Common myeloid progenitor, CD34-positive (primary cell): ENCODE measurements around the gene CCDC190. TPM values are rescaled to one million over a fixed set of nuclear protein-coding genes. Genes with fewer than 3 reads are reported as not detected.

ENCODE experiments used
- CTCF ChIA-PET: fragments of 350-600 bp; sonication (Branson Sonifier 250); formaldehyde crosslinking; loops from one replicate; lab custom pipeline; 2021; ENCODE audit warnings: antibody characterized with exemption; lab: Charles Lee
- POLR2A ChIA-PET: fragments of 350-600 bp; sonication (Branson Sonifier 250); formaldehyde crosslinking; loops from one replicate; lab custom pipeline; 2021; ENCODE audit warnings: antibody characterized with exemption; lab: Charles Lee
- DNase-seq, 3 donors: peaks; one replicate each; pipeline versions ENCODE4 v3.0.0 to v3.0.0-alpha.2; 2013
- H3K27ac ChIP-seq, 2 experiments: 1 replicate in 1 of 2; 2 replicates in 1 of 2; pipeline ENCODE4 v1.7.0; 2013; ENCODE audit warnings: inconsistent platforms in 2 of 2, low read length in 2 of 2, mild to moderate bottlenecking in 2 of 2, low read depth in 1 of 2, moderate library complexity in 1 of 2; ENCODE audit not compliant: severe bottlenecking in 2 of 2, insufficient read depth in 1 of 2, poor library complexity in 1 of 2
- H3K27me3 ChIP-seq, 5 experiments: replicated peaks in 2 of 5; 1 replicate in 3 of 5; 2 replicates in 2 of 5; pipeline versions ENCODE4 v1.6.1 to v1.7.0; 2013; ENCODE audit warnings: low read length in 4 of 5, mild to moderate bottlenecking in 2 of 5, moderate library complexity in 2 of 5, inconsistent platforms in 1 of 5; ENCODE audit not compliant: insufficient read depth in 5 of 5, control insufficient read depth in 4 of 5
- H3K36me3 ChIP-seq, 4 experiments: 1 replicate in 2 of 4; 2 replicates in 2 of 4; pipeline versions ENCODE4 v1.6.1 to v1.7.0; 2013; ENCODE audit warnings: low read length in 3 of 4, control low read depth in 1 of 4, mild to moderate bottlenecking in 1 of 4; ENCODE audit not compliant: control insufficient read depth in 4 of 4, insufficient read depth in 4 of 4
- H3K4me1 ChIP-seq, 4 experiments: 1 replicate in 3 of 4; 2 replicates in 1 of 4; pipeline versions ENCODE4 v1.6.1 to v1.7.1; 2013; ENCODE audit warnings: low read length in 3 of 4, mild to moderate bottlenecking in 3 of 4, control low read depth in 1 of 4, inconsistent platforms in 1 of 4, moderate library complexity in 1 of 4; ENCODE audit not compliant: control insufficient read depth in 4 of 4, insufficient read depth in 4 of 4; ENCODE audit errors: control extremely low read depth in 1 of 4
- H3K4me3 ChIP-seq, 7 experiments: 1 replicate in 4 of 7; 2 replicates in 3 of 7; pipeline versions ENCODE4 v1.5.1 to v1.7.0; 2013; ENCODE audit warnings: mild to moderate bottlenecking in 7 of 7, low read length in 6 of 7, moderate library complexity in 6 of 7, inconsistent platforms in 2 of 7, low read depth in 2 of 7, control low read depth in 1 of 7; ENCODE audit not compliant: insufficient read depth in 4 of 7, control insufficient read depth in 1 of 7; ENCODE audit errors: extremely low read depth in 1 of 7
- H3K9me3 ChIP-seq, 5 experiments: 1 replicate in 4 of 5; 2 replicates in 1 of 5; pipeline versions ENCODE4 v1.6.1 to v1.7.1; 2013; ENCODE audit warnings: low read length in 4 of 5, mild to moderate bottlenecking in 2 of 5, inconsistent platforms in 1 of 5, low read depth in 1 of 5, moderate library complexity in 1 of 5; ENCODE audit not compliant: control insufficient read depth in 4 of 5, insufficient read depth in 2 of 5; ENCODE audit errors: control extremely low read depth in 1 of 5
- WGBS: methylation state at CpG from one replicate; pipeline ENCODE4 v1.1.5; 2013; ENCODE audit not compliant: insufficient coverage; 5-methylcytosine and 5-hydroxymethylcytosine counted together
- polyA plus RNA-seq: library from polyadenylated mRNA; unstranded; fragments of 120-200 nt; gene quantifications from one replicate; pipeline ENCODE4 v1.2.1, GENCODE V29; 2013

The CCDC190 gene
- polyA plus RNA-seq, result not detected

- Histone ChIP-seq H3K27ac (no peak within 1 kb of the TSS), H3K27me3 (peaks cover 0 to 4% (median 0%) of the 10 kb centered on the region in 5 experiments), H3K4me1 (no peaks in the 10 kb centered on the region), H3K36me3 (no peaks in the 10 kb centered on the region), H3K4me3 (no peak within 1 kb of the TSS), H3K9me3 (no peaks in the 10 kb centered on the region)
- 100% methylated on average over 1 of the region's 4 CpGs for WGBS
- ChIA-PET POLR2A (interaction anchor here (0.6 kb wide), 1 partner anchor 420 kb away, joined by 3 read pairs; no protein-coding TSS in a partner anchor), CTCF (interaction anchor here (0.9 to 1.7 kb wide), 3 partner anchors 12 to 454 kb away, joined by 3 to 5 read pairs (median 3); no protein-coding TSS in a partner anchor)
- no peak for DNase-seq
Measured at GRCh38 chr1:162861101-162861500, at the start of gene CCDC190. CCDC190 (minus strand) TSS chr1:162861175; CDS start chr1:162859646, 1,529 bp downstream.

DNA sequence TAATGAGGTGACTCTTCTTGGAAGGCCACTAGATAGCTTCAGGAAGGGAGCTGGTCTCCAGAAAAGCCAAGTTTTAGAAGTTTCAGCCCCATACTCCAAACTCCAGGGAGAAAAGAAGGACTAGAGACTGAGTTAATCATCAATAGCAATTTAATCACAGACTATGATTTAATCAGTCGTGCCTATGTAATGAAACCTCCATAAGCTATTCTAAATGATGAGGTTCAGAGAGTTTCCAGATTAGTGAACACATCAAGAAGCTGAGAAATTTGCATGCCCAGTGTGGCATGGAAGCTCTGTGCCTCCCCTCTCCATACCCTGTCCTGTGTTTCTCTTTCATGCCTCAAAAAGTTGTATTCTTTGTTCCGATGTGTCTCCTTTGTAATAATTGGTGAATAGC, 49.2 kb upstream of the CCDC190 start:
- H3K36me3 ChIP-seq, result no peaks in the 10 kb centered on the region
- no peaks in the 10 kb centered on the region for H3K27me3 ChIP-seq
- no peaks in the 10 kb centered on the region for H3K4me1 ChIP-seq
- DNase-seq, result no peak
- no peak overlapping the region for H3K4me3 ChIP-seq
- 100% methylated on average over 2 of the region's 2 CpGs for WGBS
- peaks cover 0 to 10% (median 6%) of the 10 kb centered on the region in 5 experiments for H3K9me3 ChIP-seq
- ChIA-PET POLR2A (no interaction called here), CTCF (no interaction called here)
- no peak overlapping the region for H3K27ac ChIP-seq

- H3K36me3 ChIP-seq, result no peaks in the 10 kb centered on the region
- no peak for DNase-seq
- H3K9me3 ChIP-seq, result peaks cover 0 to 8% (median 6%) of the 10 kb centered on the region in 5 experiments
- H3K4me1 ChIP-seq, result no peaks in the 10 kb centered on the region
- POLR2A ChIA-PET, result no interaction called here
- no peak overlapping the region for H3K4me3 ChIP-seq
- CTCF ChIA-PET, result no interaction called here
- no peaks in the 10 kb centered on the region for H3K27me3 ChIP-seq
- no CpG with 5 or more reads among the region's 2 CpGs for WGBS
- no peak overlapping the region for H3K27ac ChIP-seq
Measured at GRCh38 chr1:162908780-162909179, 47.8 kb upstream of the CCDC190 start.

DNA sequence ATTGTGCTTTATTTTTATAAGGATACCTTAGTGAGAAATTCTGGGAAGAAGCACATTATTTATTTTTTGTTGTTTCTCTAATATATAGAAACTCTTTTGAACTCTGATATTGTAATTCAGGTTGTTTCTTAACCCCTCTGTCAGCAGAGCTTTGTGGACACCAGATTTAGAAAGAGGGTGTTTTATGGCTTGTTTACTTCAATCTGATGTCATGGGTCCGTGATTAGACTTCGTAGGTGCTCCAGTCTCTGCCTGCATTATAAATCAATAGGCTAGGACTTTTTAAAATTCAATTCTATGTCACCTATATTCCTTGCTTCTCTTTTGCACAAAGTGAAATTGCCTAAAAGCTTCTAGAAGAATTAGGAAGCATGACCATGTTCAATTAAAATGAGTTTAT, 47.3 kb upstream of the CCDC190 start:
- no peaks in the 10 kb centered on the region for H3K27me3 ChIP-seq
- H3K4me1 ChIP-seq, result no peaks in the 10 kb centered on the region
- no peak for DNase-seq
- peaks cover 0 to 6% (median 4%) of the 10 kb centered on the region in 5 experiments for H3K9me3 ChIP-seq
- H3K27ac ChIP-seq, result no peak overlapping the region
- ChIA-PET CTCF (no interaction called here), POLR2A (no interaction called here)
- no peak overlapping the region for H3K4me3 ChIP-seq
- no CpG with 5 or more reads among the region's 2 CpGs for WGBS
- no peaks in the 10 kb centered on the region for H3K36me3 ChIP-seq

GRCh38 chr1:162906485-162906884, 45.5 kb upstream of the CCDC190 start:
- no CpG with 5 or more reads among the region's 2 CpGs for WGBS
- Histone ChIP-seq H3K9me3 (peaks cover 0 to 2% (median 0%) of the 10 kb centered on the region in 5 experiments), H3K27me3 (no peaks in the 10 kb centered on the region), H3K36me3 (no peaks in the 10 kb centered on the region), H3K27ac (no peak overlapping the region), H3K4me3 (no peak overlapping the region), H3K4me1 (no peaks in the 10 kb centered on the region)
- DNase-seq, result no peak
- ChIA-PET POLR2A (no interaction called here), CTCF (interaction anchor here (1.1 to 1.4 kb wide), 2 partner anchors 8 to 9 kb away, joined by 3 read pairs; no protein-coding TSS in a partner anchor)

- no peaks in the 10 kb centered on the region for H3K36me3 ChIP-seq
- WGBS, result no CpG with 5 or more reads among the region's 1 CpG
- H3K4me3 ChIP-seq, result no peak overlapping the region
- H3K27ac ChIP-seq, result no peak overlapping the region
- H3K27me3 ChIP-seq, result peaks cover 0 to 2% (median 0%) of the 10 kb centered on the region in 5 experiments
- no peak for DNase-seq
- POLR2A ChIA-PET, result no interaction called here
- H3K4me1 ChIP-seq, result no peaks in the 10 kb centered on the region
- peaks cover 0 to 2% (median 0%) of the 10 kb centered on the region in 5 experiments for H3K9me3 ChIP-seq
- CTCF ChIA-PET, result interaction anchor here (1.4 kb wide), 1 partner anchor 8 kb away, joined by 3 read pairs; no protein-coding TSS in a partner anchor
Measured at GRCh38 chr1:162905174-162906158, 44.5 kb upstream of the CCDC190 start.

GRCh38 chr1:162904579-162904978, 43.6 kb upstream of the CCDC190 start:
- Histone ChIP-seq H3K4me3 (no peak overlapping the region), H3K9me3 (no peaks in the 10 kb centered on the region), H3K36me3 (no peaks in the 10 kb centered on the region), H3K4me1 (no peaks in the 10 kb centered on the region), H3K27me3 (peaks cover 0 to 2% (median 0%) of the 10 kb centered on the region in 5 experiments), H3K27ac (no peak overlapping the region)
- ChIA-PET CTCF (no interaction called here), POLR2A (no interaction called here)
- WGBS, result 88% methylated on average over 3 of the region's 4 CpGs
- DNase-seq, result no peak
